ENCODE results near the gene PAWR. TPM values are rescaled to one million over a fixed set of nuclear protein-coding genes. Genes with fewer than 3 reads are reported as not detected.

Gene PAWR
- total and polyA plus RNA-seq, 2 of the 13 experiments (the other 11 are each of a cell fraction or from before 2014, with no cell fraction given) = 29.1 to 36.1 TPM

DNA sequence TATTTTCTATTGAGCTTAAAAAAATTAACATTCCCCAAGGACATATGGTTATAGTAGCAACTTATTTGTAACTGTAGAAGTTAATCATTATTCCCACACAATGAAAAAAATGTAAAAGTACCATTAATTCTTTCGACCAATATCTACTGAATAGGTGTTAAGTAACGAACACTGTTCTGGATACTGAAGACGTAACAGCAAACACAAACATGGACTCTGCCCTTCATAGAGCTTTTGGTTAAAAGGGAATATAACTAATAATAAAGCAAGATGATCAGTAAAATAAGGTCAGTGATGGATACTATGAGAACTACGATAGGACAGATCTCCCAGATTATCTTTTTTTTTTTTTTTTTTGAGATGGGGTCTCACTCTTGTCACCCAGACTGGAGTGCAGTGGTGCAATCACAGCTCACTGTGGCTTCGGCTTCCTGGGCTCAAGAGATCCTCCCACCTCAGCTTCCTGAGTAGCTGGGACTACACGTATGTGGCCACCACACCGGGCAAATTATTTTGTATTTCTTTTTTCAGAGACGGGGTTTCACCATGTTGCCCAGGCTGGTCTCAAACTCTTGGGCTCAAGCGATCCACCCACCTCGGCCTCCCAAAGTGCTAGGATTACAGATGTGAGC is 93.9 kb downstream of the PAWR start:
- DNase-seq (ENCODE audit: low spot score) (no peak), ATAC-seq (no peak), FAIRE-seq (no peak)
- Histone ChIP-seq H3K4me3 (replicated peaks in 1 of 3; ENCODE audit: insufficient read depth in 1 of 3, low read depth in 2 of 3, low read length in 3 of 3) (no peak overlapping the region), H3K4me2 (ENCODE audit: low read depth, low read length) (no peak overlapping the region), H3K79me2 (ENCODE audit: insufficient read depth, low read length) (no peaks in the 10 kb centered on the region), H3K36me3 (replicated peaks in 1 of 2; ENCODE audit: control insufficient read depth in 1 of 2, insufficient read depth in 2 of 2, low read length in 2 of 2) (peaks cover 5 to 25% of the 10 kb centered on the region in 2 experiments; a peak in 4 of 5 replicates), H3K4me1 (ENCODE audit: insufficient read depth, low read length) (peaks cover 31% of the 10 kb centered on the region), H3K27me3 (ENCODE audit: control insufficient read depth in 1 of 2, insufficient read depth in 2 of 2, low read length in 2 of 2) (no peaks in the 10 kb centered on the region), H4K20me1 (ENCODE audit: insufficient read depth, low read length) (no peaks in the 10 kb centered on the region), H3K27ac (ENCODE audit: extremely low read length, insufficient read depth, low read length) (no peak overlapping the region), H2AFZ (ENCODE audit: low read length) (no peak overlapping the region), H3K9ac (ENCODE audit: insufficient read depth, low read depth, low read length) (no peak overlapping the region), H3K9me3 (ENCODE audit: low read length) (no peaks in the 10 kb centered on the region)
- BruUV-seq (replicated peaks) = no TSS peak
- 95% methylated on average over 10 of the region's 10 CpGs for WGBS (ENCODE audit: low lambda C conversion rate)
- in situ Hi-C loops (cut with HindIII; ENCODE audit: extremely low pct_ligation_motif_present, low pct_unique_long_range_greater_than_20kb) (no loop called here), intact Hi-C loops (cut with micrococcal nuclease; ENCODE audit: unreplicated experiment) (no loop called here)
- CTCF ChIA-PET (ENCODE audit: low intra/inter-chr PET ratio, low total read pairs) = no interaction called here
- TF ChIP-seq, protein P1, sequence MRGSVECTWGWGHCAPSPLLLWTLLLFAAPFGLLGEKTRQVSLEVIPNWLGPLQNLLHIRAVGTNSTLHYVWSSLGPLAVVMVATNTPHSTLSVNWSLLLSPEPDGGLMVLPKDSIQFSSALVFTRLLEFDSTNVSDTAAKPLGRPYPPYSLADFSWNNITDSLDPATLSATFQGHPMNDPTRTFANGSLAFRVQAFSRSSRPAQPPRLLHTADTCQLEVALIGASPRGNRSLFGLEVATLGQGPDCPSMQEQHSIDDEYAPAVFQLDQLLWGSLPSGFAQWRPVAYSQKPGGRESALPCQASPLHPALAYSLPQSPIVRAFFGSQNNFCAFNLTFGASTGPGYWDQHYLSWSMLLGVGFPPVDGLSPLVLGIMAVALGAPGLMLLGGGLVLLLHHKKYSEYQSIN (CRISPR knock-in tag; IDR thresholded peaks at IDR 0.05; ENCODE audit: borderline replicate concordance) = no peak
- no peak for TF ChIP-seq ZNF841 (CRISPR knock-in tag; IDR thresholded peaks at IDR 0.05; ENCODE audit: borderline replicate concordance)
- TF ChIP-seq, protein P2, sequence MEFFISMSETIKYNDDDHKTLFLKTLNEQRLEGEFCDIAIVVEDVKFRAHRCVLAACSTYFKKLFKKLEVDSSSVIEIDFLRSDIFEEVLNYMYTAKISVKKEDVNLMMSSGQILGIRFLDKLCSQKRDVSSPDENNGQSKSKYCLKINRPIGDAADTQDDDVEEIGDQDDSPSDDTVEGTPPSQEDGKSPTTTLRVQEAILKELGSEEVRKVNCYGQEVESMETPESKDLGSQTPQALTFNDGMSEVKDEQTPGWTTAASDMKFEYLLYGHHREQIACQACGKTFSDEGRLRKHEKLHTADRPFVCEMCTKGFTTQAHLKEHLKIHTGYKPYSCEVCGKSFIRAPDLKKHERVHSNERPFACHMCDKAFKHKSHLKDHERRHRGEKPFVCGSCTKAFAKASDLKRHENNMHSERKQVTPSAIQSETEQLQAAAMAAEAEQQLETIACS (CRISPR knock-in tag; IDR thresholded peaks at IDR 0.05) = no peak
- no peak for TF ChIP-seq PHF8 (CRISPR knock-in tag; IDR thresholded peaks at IDR 0.05)
- TF ChIP-seq CC2D1A (CRISPR knock-in tag; IDR thresholded peaks at IDR 0.05) = no peak
- TF ChIP-seq, protein P3, sequence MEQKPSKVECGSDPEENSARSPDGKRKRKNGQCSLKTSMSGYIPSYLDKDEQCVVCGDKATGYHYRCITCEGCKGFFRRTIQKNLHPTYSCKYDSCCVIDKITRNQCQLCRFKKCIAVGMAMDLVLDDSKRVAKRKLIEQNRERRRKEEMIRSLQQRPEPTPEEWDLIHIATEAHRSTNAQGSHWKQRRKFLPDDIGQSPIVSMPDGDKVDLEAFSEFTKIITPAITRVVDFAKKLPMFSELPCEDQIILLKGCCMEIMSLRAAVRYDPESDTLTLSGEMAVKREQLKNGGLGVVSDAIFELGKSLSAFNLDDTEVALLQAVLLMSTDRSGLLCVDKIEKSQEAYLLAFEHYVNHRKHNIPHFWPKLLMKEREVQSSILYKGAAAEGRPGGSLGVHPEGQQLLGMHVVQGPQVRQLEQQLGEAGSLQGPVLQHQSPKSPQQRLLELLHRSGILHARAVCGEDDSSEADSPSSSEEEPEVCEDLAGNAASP (CRISPR knock-in tag; IDR thresholded peaks at IDR 0.05; ENCODE audit: borderline replicate concordance) = no peak
- no peak for TF ChIP-seq PHB2 (IDR thresholded peaks at IDR 0.05; ENCODE audit: partially characterized antibody)
- TF ChIP-seq ZNF326 (CRISPR knock-in tag; IDR thresholded peaks at IDR 0.05; ENCODE audit: borderline replicate concordance) = no peak
- TF ChIP-seq TBL1XR1 (IDR thresholded peaks at IDR 0.05; ENCODE audit: borderline replicate concordance, low read length, partially characterized antibody) = no peak
- POLR2A ChIA-PET = interaction anchor here (1.9 kb wide), 1 partner anchor 95 kb away, joined by 6 read pairs; the partner anchor contains the start of gene PAWR
